Common myeloid progenitor, CD34-positive (primary cell): ENCODE data around the gene SYT8.

Source experiments
- CTCF ChIA-PET: fragments of 350-600 bp; sonication (Branson Sonifier 250); formaldehyde crosslinking; loops from one replicate; lab custom pipeline; 2021; ENCODE audit warnings: antibody characterized with exemption; lab: Charles Lee
- POLR2A ChIA-PET: fragments of 350-600 bp; sonication (Branson Sonifier 250); formaldehyde crosslinking; loops from one replicate; lab custom pipeline; 2021; ENCODE audit warnings: antibody characterized with exemption; lab: Charles Lee
- DNase-seq, 3 donors: peaks; one replicate each; pipeline versions ENCODE4 v3.0.0 to v3.0.0-alpha.2; 2013
- H3K27ac ChIP-seq, 2 experiments: 1 replicate in 1 of 2; 2 replicates in 1 of 2; pipeline ENCODE4 v1.7.0; 2013; ENCODE audit warnings: inconsistent platforms in 2 of 2, low read length in 2 of 2, mild to moderate bottlenecking in 2 of 2, low read depth in 1 of 2, moderate library complexity in 1 of 2; ENCODE audit not compliant: severe bottlenecking in 2 of 2, insufficient read depth in 1 of 2, poor library complexity in 1 of 2
- H3K27me3 ChIP-seq, 5 experiments: replicated peaks in 2 of 5; 1 replicate in 3 of 5; 2 replicates in 2 of 5; pipeline versions ENCODE4 v1.6.1 to v1.7.0; 2013; ENCODE audit warnings: low read length in 4 of 5, mild to moderate bottlenecking in 2 of 5, moderate library complexity in 2 of 5, inconsistent platforms in 1 of 5; ENCODE audit not compliant: insufficient read depth in 5 of 5, control insufficient read depth in 4 of 5
- H3K36me3 ChIP-seq, 4 experiments: 1 replicate in 2 of 4; 2 replicates in 2 of 4; pipeline versions ENCODE4 v1.6.1 to v1.7.0; 2013; ENCODE audit warnings: low read length in 3 of 4, control low read depth in 1 of 4, mild to moderate bottlenecking in 1 of 4; ENCODE audit not compliant: control insufficient read depth in 4 of 4, insufficient read depth in 4 of 4
- H3K4me1 ChIP-seq, 4 experiments: 1 replicate in 3 of 4; 2 replicates in 1 of 4; pipeline versions ENCODE4 v1.6.1 to v1.7.1; 2013; ENCODE audit warnings: low read length in 3 of 4, mild to moderate bottlenecking in 3 of 4, control low read depth in 1 of 4, inconsistent platforms in 1 of 4, moderate library complexity in 1 of 4; ENCODE audit not compliant: control insufficient read depth in 4 of 4, insufficient read depth in 4 of 4; ENCODE audit errors: control extremely low read depth in 1 of 4
- H3K4me3 ChIP-seq, 7 experiments: 1 replicate in 4 of 7; 2 replicates in 3 of 7; pipeline versions ENCODE4 v1.5.1 to v1.7.0; 2013; ENCODE audit warnings: mild to moderate bottlenecking in 7 of 7, low read length in 6 of 7, moderate library complexity in 6 of 7, inconsistent platforms in 2 of 7, low read depth in 2 of 7, control low read depth in 1 of 7; ENCODE audit not compliant: insufficient read depth in 4 of 7, control insufficient read depth in 1 of 7; ENCODE audit errors: extremely low read depth in 1 of 7
- H3K9me3 ChIP-seq, 5 experiments: 1 replicate in 4 of 5; 2 replicates in 1 of 5; pipeline versions ENCODE4 v1.6.1 to v1.7.1; 2013; ENCODE audit warnings: low read length in 4 of 5, mild to moderate bottlenecking in 2 of 5, inconsistent platforms in 1 of 5, low read depth in 1 of 5, moderate library complexity in 1 of 5; ENCODE audit not compliant: control insufficient read depth in 4 of 5, insufficient read depth in 2 of 5; ENCODE audit errors: control extremely low read depth in 1 of 5
- WGBS: methylation state at CpG from one replicate; pipeline ENCODE4 v1.1.5; 2013; ENCODE audit not compliant: insufficient coverage; 5-methylcytosine and 5-hydroxymethylcytosine counted together

SYT8 gene

DNA sequence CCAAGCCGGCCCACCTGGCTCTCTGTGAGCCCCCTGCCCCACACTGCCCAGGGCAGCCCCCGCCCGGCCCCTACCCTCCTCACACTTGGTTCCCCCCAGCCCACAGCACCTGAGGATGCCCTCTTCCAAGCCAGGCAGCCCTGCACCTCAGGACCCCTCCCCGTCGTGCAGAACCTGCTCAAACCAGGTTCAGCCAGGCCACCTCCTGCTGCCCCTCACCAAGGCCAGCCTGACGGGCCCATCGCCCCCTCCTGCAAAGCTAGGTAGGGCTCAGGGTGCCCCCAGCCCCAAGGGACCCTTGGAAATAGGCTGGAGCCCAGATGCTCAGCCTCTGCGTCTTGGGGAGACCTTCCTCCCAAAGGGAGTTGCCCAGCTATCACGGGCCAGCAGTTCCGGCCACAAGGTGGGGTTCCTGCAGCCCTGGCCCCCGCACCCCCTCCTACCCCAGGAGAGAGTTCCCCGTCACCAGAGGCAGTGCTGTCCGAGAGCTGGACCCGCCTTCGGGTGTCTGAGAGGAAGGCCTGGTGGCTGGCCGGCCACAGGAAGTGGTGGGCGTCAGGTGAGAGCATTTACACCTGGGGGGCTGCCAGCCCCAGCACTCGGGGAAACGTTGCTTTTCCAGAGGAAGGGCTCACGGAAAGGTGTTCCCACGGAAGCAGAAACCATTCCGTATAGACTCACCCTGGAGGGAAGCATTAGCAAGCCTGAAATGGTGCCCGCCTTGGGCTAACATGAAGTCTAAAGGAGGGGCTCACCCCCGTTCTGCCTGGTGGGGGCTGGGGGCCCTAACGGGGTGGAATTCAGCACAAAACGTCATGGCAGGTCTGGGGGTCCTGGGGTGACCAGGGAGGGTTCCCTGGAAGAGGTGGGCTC lies 3.2 kb upstream of the SYT8 start:
- no peaks in the 10 kb centered on the region for H3K9me3 ChIP-seq
- no peak for DNase-seq
- ChIA-PET POLR2A (interaction anchor here (1.0 kb wide), 1 partner anchor 131 kb away, joined by 3 read pairs; no protein-coding TSS in a partner anchor), CTCF (interaction anchor here (0.9 to 11.3 kb wide), 19 partner anchors 9 to 321 kb away, joined by 3 to 213 read pairs (median 7); partner anchors contain the start of genes KRTAP5-6 and LSP1)
- H3K36me3 ChIP-seq, result no peaks in the 10 kb centered on the region
- 77% methylated on average over 23 of the region's 26 CpGs for WGBS
- H3K27me3 ChIP-seq, result peaks cover 0 to 13% (median 2%) of the 10 kb centered on the region in 5 experiments
- no peak overlapping the region for H3K4me3 ChIP-seq
- H3K27ac ChIP-seq, result no peak overlapping the region
- peaks cover 0 to 12% (median 6%) of the 10 kb centered on the region in 4 experiments for H3K4me1 ChIP-seq

GRCh38 chr11:1832211-1832919 lies 2.4 kb upstream of the SYT8 start:
- H3K36me3 ChIP-seq, result no peaks in the 10 kb centered on the region
- CTCF ChIA-PET, result interaction anchor here (0.7 to 11.3 kb wide), 47 partner anchors 9 to 326 kb away, joined by 3 to 213 read pairs (median 4); partner anchors contain the start of genes KRTAP5-6 and LSP1
- H3K9me3 ChIP-seq, result no peaks in the 10 kb centered on the region
- H3K27ac ChIP-seq, result no peak overlapping the region
- WGBS, result 18% methylated on average over 32 of the region's 40 CpGs
- POLR2A ChIA-PET, result interaction anchor here (1.0 to 1.4 kb wide), 2 partner anchors 131 to 138 kb away, joined by 3 read pairs; no protein-coding TSS in a partner anchor
- peaks cover 0 to 16% (median 7%) of the 10 kb centered on the region in 4 experiments for H3K4me1 ChIP-seq
- no peak overlapping the region for H3K4me3 ChIP-seq
- DNase-seq, result peak in 2 of 3 donors; percentile 48 to 53
- peaks cover 0 to 13% (median 2%) of the 10 kb centered on the region in 5 experiments for H3K27me3 ChIP-seq

DNA sequence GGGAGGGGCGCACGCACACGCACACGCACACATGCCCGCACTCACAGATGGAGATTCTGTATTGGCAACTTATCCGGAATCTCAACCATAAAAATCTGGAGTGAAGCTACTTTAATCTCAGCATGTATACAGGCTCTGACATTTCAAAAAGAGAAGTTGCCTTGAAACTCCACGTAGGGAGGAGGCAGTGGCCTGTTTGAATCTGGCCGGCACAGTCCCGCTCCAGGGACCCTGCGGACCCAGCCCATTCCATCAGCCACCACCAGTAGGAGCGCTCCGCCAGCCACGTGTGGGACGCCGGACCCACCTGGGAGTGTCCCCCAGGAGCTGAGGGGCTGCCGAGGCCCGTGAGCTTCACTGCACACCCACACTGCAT lies 1.9 kb upstream of the SYT8 start:
- H3K27me3 ChIP-seq, result peaks cover 0 to 13% (median 2%) of the 10 kb centered on the region in 5 experiments
- no peak overlapping the region for H3K4me3 ChIP-seq
- peaks cover 0 to 22% (median 11%) of the 10 kb centered on the region in 4 experiments for H3K4me1 ChIP-seq
- ChIA-PET POLR2A (interaction anchor here (1.0 to 1.4 kb wide), 2 partner anchors 132 to 139 kb away, joined by 3 read pairs; no protein-coding TSS in a partner anchor), CTCF (interaction anchor here (0.7 to 11.3 kb wide), 45 partner anchors 10 to 353 kb away, joined by 3 to 213 read pairs (median 4); partner anchors contain the start of genes KRTAP5-6 and LSP1)
- H3K27ac ChIP-seq, result no peak overlapping the region
- WGBS, result 78% methylated on average over 11 of the region's 17 CpGs
- no peaks in the 10 kb centered on the region for H3K36me3 ChIP-seq
- no peaks in the 10 kb centered on the region for H3K9me3 ChIP-seq
- peak in 1 of 3 donors; percentile 35 for DNase-seq

DNA sequence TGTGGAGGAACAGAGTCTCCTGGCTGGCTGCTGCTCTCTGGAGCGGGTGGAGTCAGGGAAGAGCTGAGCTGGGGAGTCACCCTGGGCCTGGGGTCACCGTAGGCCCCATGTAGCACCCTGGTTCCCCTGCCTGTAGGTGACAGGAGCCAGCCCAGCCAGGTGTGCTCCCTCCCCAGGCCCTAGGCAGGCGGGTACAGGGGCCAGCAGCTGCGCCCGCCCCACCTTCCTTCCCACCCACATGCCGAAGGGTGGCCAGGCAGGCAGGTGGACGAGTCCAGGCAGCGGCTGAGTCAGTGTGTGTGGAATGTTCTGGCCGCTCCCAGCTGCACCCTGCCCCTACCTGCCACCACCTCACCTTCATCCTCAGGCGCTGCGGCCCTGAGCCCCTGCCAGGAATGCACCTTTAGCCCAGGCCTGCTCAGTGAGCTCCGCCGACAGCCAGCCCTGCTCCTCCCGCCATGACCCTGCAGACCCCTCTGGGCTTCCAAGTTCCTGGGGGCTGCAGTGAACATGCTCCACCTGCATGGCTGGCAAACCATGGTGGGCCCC lies 654 bp upstream of the SYT8 start:
- 98% methylated on average over 10 of the region's 14 CpGs for whole genome bisulfite sequencing
- Histone ChIP-seq H3K36me3 (no peaks in the 10 kb centered on the region), H3K9me3 (no peaks in the 10 kb centered on the region), H3K27me3 (peaks cover 0 to 13% (median 0%) of the 10 kb centered on the region in 5 experiments), H3K4me3 (no peak overlapping the region), H3K27ac (no peak overlapping the region), H3K4me1 (peaks cover 0 to 34% (median 21%) of the 10 kb centered on the region in 4 experiments)
- CTCF ChIA-PET, result interaction anchor here (0.6 to 11.3 kb wide), 34 partner anchors 9 to 318 kb away, joined by 3 to 213 read pairs (median 5); partner anchors contain the start of genes H19, KRTAP5-6 and LSP1
- POLR2A ChIA-PET, result interaction anchor here (0.6 to 1.1 kb wide), 2 partner anchors 157 to 180 kb away, joined by 3 read pairs; no protein-coding TSS in a partner anchor
- DNase-seq, result no peak

GRCh38 chr11:1835671-1836010 lies 851 bp downstream of the SYT8 start:
- ChIA-PET CTCF (interaction anchor here (0.9 to 11.3 kb wide), 16 partner anchors 8 to 319 kb away, joined by 3 to 213 read pairs (median 4); partner anchors contain the start of genes H19, KRTAP5-6 and LSP1), POLR2A (no interaction called here)
- 90% methylated on average over 11 of the region's 12 CpGs for WGBS
- peaks cover 0 to 41% (median 31%) of the 10 kb centered on the region in 4 experiments for H3K4me1 ChIP-seq
- H3K27ac ChIP-seq, result no peak overlapping the region
- H3K9me3 ChIP-seq, result no peaks in the 10 kb centered on the region
- DNase-seq, result no peak
- peaks cover 0 to 10% (median 0%) of the 10 kb centered on the region in 5 experiments for H3K27me3 ChIP-seq
- H3K4me3 ChIP-seq, result no peak overlapping the region
- no peaks in the 10 kb centered on the region for H3K36me3 ChIP-seq

DNA sequence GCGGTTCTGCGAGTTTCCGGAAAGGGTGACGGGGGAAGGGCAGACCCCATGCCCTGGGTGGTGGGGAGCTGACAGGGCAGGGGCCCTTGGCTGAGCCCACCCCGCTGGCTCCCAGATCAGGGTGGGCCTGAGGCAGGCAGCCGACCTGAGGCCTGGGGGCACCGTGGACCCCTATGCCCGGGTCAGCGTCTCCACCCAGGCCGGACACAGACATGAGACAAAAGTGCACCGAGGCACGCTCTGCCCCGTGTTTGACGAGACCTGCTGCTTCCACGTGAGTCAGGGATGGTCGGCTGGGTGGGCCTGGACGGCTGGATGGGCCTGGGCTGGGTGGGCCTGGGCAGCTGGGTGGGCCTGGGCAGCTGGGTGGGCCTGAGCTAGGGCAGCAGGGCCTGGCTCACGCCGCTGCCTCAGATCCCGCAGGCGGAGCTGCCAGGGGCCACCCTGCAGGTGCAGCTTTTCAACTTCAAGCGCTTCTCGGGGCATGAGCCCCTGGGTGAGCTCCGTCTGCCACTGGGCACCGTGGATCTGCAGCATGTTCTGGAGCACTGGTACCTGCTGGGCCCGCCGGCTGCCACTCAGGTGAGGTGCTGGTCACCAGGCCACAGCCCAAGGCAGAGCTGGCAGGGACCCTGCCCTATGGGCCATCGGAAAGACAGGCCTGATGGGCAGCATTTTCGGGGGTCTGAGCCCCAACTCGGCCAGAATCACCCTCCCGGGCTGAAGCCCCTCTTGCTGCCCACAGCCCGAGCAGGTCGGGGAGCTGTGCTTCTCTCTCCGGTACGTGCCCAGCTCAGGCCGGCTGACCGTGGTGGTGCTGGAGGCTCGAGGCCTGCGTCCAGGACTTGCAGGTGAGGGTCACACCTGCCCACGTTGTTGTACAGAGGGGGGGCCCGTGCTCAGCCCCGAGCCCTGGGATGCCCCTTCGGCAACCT lies 1.5 kb downstream of the SYT8 start:
- no peaks in the 10 kb centered on the region for H3K36me3 ChIP-seq
- H3K27me3 ChIP-seq, result peaks cover 0 to 6% (median 0%) of the 10 kb centered on the region in 5 experiments
- H3K27ac ChIP-seq, result no peak overlapping the region
- 92% methylated on average over 43 of the region's 43 CpGs for WGBS
- ChIA-PET CTCF (interaction anchor here (0.6 to 11.3 kb wide), 25 partner anchors 8 to 321 kb away, joined by 3 to 213 read pairs (median 4); partner anchors contain the start of genes KRTAP5-6 and LSP1), POLR2A (no interaction called here)
- no peaks in the 10 kb centered on the region for H3K9me3 ChIP-seq
- peaks cover 0 to 48% (median 36%) of the 10 kb centered on the region in 4 experiments for H3K4me1 ChIP-seq
- no peak for DNase-seq
- H3K4me3 ChIP-seq, result no peak overlapping the region
